Measurements from ENCODE around the gene INPP5F. TPM values are rescaled to one million over a fixed set of nuclear protein-coding genes. Genes with fewer than 3 reads are reported as not detected.
"Not testable (repeated sequence)": the region's sequence is repeated elsewhere in the genome, so short reads cannot be mapped to it uniquely, and the experiment has no call there.

The INPP5F gene
- total and polyA plus RNA-seq, 11 donors, result 3.0 to 9.9 (median 6.4) TPM

DNA sequence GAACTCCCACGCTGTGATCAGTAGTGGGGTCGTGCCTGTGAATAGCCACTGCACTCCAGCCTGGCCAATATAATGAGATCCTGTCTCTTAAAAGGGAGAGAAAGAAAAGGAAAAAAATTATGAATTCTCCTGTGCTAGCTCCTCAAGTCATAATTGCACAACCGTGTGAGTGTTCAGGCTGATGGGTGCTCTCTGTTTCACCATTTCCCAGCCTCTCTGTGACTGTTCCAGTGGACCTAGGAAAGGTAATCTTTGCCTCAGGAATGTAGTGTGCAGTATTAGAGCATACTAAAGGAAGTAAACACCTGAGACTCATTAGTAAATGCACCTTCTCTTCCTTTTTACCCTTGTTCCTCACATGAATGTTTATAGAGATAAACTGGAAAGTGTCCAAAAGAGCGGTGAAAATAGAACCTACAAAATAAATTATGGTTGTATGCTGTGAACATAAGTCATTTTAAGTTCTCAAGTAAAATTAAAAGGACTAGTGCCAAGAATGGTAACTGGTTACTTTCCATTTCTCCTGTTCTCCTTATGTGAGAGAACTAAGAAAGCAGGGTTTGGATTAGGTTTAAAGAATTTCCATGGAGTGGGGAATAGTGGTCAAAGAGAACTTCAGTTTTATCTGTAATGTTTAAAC, 42.7 kb downstream of the INPP5F start:
- Histone ChIP-seq H3K4me1 (peaks cover 0 to 20% (median 7%) of the 10 kb centered on the region in 12 donors), H3K27me3 (no peaks in the 10 kb centered on the region), H3K4me3 (no peak overlapping the region), H3K36me3 (no peaks in the 10 kb centered on the region), H3K27ac (peak overlapping the region in 1 of 12 donors; percentile 66), H3K9me3 (no peaks in the 10 kb centered on the region)
- no peak for DNase-seq
- no peak for ATAC-seq
- TF ChIP-seq, protein P1, sequence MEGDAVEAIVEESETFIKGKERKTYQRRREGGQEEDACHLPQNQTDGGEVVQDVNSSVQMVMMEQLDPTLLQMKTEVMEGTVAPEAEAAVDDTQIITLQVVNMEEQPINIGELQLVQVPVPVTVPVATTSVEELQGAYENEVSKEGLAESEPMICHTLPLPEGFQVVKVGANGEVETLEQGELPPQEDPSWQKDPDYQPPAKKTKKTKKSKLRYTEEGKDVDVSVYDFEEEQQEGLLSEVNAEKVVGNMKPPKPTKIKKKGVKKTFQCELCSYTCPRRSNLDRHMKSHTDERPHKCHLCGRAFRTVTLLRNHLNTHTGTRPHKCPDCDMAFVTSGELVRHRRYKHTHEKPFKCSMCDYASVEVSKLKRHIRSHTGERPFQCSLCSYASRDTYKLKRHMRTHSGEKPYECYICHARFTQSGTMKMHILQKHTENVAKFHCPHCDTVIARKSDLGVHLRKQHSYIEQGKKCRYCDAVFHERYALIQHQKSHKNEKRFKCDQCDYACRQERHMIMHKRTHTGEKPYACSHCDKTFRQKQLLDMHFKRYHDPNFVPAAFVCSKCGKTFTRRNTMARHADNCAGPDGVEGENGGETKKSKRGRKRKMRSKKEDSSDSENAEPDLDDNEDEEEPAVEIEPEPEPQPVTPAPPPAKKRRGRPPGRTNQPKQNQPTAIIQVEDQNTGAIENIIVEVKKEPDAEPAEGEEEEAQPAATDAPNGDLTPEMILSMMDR (IDR thresholded peaks at IDR 0.05), result no peak
- TF ChIP-seq POLR2A (IDR thresholded peaks at IDR 0.05), result no peak
- 65 to 87% (median 84%) methylated on average over 4 of the region's 4 CpGs for WGBS, 4 donors
- intact Hi-C loops (cut with DNase I), result no loop called here

DNA sequence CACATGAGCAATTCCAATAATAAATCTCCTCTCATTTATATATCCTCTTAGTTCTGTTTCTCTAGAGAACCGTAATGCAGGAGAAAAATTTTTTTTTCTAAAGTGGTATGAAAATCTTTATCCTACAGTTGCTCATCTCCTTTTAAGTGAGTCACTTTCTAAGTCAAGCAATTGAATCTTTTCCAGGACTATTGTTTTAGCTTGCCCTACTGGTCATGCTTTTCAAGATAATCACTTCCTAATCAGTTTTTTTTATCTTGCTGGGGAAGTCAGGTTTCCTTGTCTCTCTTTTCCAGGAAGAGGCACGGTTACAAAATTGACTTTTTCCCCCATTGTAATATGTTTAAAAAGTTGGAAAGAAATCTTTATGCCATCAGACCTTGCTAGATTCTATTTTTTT, 44.0 kb downstream of the INPP5F start:
- Histone ChIP-seq H3K36me3 (no peaks in the 10 kb centered on the region), H3K27ac (peak overlapping the region in 2 of 12 donors; percentile 24 to 66), H3K9me3 (no peaks in the 10 kb centered on the region), H3K4me3 (no peak overlapping the region), H3K27me3 (no peaks in the 10 kb centered on the region), H3K4me1 (peaks cover 0 to 20% (median 7%) of the 10 kb centered on the region in 12 donors)
- WGBS, 4 donors, result 59 to 72% (median 62%) methylated on average over 2 of the region's 2 CpGs
- ATAC-seq (peak in 2 of 4 donors; percentile 34 to 61), DNase-seq (no peak)
- TF ChIP-seq POLR2A (IDR thresholded peaks at IDR 0.05), result no peak
- TF ChIP-seq, protein P1 (IDR thresholded peaks at IDR 0.05), result no peak
- intact Hi-C loops (cut with DNase I), result no loop called here

DNA sequence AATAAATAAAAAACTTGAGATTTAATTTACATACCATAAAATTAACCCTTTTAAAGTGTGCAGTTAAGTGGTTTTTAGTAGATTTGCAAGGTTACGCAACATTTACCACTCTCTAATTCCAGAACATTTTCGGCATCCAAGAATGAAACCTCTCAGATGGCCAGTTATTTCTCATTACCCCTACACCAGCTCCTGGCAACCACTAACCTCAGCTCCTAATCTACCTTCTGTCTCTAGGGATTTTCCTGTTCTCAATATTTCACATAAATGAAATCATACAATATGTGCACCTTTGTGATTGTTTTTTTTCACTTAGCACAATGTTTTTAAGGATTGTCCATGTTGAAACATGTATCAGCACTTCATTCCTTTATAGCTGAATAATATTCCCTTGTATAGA, 45.1 kb downstream of the INPP5F start:
- WGBS, 4 donors, result 94 to 96% (median 95%) methylated on average over 2 of the region's 2 CpGs
- intact Hi-C loops (cut with DNase I), result no loop called here
- Histone ChIP-seq H3K4me3 (no peak overlapping the region), H3K36me3 (no peaks in the 10 kb centered on the region), H3K27me3 (no peaks in the 10 kb centered on the region), H3K27ac (peak overlapping the region in 1 of 12 donors; percentile 66), H3K4me1 (peaks cover 0 to 20% (median 7%) of the 10 kb centered on the region in 12 donors), H3K9me3 (no peaks in the 10 kb centered on the region)
- ATAC-seq (no peak), DNase-seq (no peak)
- TF ChIP-seq, protein P1 (IDR thresholded peaks at IDR 0.05), result no peak
- TF ChIP-seq POLR2A (IDR thresholded peaks at IDR 0.05), result no peak

DNA sequence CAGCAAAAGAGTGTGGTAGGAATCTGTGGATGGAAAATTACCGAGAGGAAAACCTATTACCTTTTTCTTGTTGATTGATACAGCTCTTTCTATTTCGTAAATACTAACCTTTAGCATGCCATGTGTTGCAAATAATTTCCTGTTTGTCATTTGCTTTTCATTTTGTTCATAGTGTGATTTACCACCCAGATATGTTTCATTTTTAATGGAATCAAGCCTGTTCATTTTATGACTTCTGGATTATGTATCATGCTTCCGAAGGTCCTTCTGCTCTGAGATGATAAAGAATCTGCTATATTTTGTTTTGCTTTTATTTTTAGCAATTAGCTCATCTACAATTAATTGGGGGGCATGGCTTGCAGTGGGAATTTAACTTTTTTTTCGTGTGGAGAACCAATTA, 46.5 kb downstream of the INPP5F start:
- DNase-seq (no peak), ATAC-seq (no peak)
- 90 to 93% (median 92%) methylated on average over 4 of the region's 4 CpGs for WGBS, 4 donors
- no peak overlapping the region for H3K4me3 ChIP-seq
- H3K27me3 ChIP-seq, result no peaks in the 10 kb centered on the region
- TF ChIP-seq, protein P1 (IDR thresholded peaks at IDR 0.05), result no peak
- no peak for TF ChIP-seq POLR2A (IDR thresholded peaks at IDR 0.05)
- peaks cover 0 to 20% (median 7%) of the 10 kb centered on the region in 12 donors for H3K4me1 ChIP-seq
- H3K27ac ChIP-seq, result no peak overlapping the region
- no peaks in the 10 kb centered on the region for H3K9me3 ChIP-seq
- intact Hi-C loops (cut with DNase I), result no loop called here
- no peaks in the 10 kb centered on the region for H3K36me3 ChIP-seq

DNA sequence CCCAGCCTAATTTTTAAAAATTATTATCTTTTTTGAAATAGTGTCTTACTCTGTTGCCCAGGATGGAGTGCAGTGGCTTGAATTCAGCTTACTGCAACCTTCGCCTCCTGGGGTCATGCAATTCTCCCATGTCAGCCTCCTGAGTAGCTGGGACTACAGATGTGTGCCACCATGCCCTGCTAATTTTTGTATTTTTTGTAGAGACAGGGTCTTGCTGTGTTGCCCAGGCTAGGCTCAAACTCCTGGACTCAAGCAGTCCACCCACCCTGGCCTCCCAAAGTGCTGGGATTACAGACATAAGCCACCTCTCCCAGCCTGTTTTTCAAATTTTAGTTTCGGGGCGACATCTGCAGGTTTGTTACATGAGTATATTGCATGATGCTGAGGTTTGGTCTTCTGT, 47.2 kb downstream of the INPP5F start:
- not testable (repeated sequence) for H3K9me3 ChIP-seq

More for the DNA sequence above, 47.2 kb downstream of the INPP5F start:
- DNase-seq; H3K4me3 ChIP-seq; H3K27ac ChIP-seq; H3K36me3 ChIP-seq; intact Hi-C loops (cut with DNase I); H3K27me3 ChIP-seq; ATAC-seq: not testable (repeated sequence)
- WGBS, 4 donors, result 98 to 99% (median 98%) methylated on average over 3 of the region's 3 CpGs
- H3K4me1 ChIP-seq, result peaks cover 0 to 20% (median 7%) of the 10 kb centered on the region in 12 donors

Data from heart left ventricle (tissue), 16 donors.